OCI-LY3 (cell line): ENCODE data around the gene NAT10.

Experiments
- H2AFZ ChIP-seq: fragments of 200-600, 300-600 bp; shearing (Covaris generic); 2 replicates; pipeline ENCODE4 v1.6.0; 2014; ENCODE audit warnings: antibody characterized with exemption, low read depth, low read length
- H3K27ac ChIP-seq: fragments of 200-600, 300-600 bp; sonication (generic); 2 replicates; pipeline ENCODE4 v1.5.1; 2014; ENCODE audit warnings: mild to moderate bottlenecking, low read length, moderate library complexity, mixed read lengths
- H3K27me3 ChIP-seq: fragments of 200-600, 300-600 bp; sonication (generic); 2 replicates; pipeline ENCODE4 v1.6.1; 2014; ENCODE audit warnings: low read depth, low read length, mixed read lengths
- H3K36me3 ChIP-seq: fragments of 200-600, 300-600 bp; sonication (generic); replicated peaks from 2 replicates; pipeline ENCODE3; 2014; ENCODE audit warnings: low read depth, low read length, mixed read lengths
- H3K4me1 ChIP-seq: fragments of 300-600, 200-600 bp; sonication (generic); 2 replicates; pipeline ENCODE4 v1.6.1; 2014; ENCODE audit warnings: low read length, mixed read lengths
- H3K4me2 ChIP-seq: fragments of 200-600, 300-600 bp; sonication (generic); 2 replicates; pipeline ENCODE4 v1.6.1; 2014; ENCODE audit warnings: low read length, mixed read lengths
- H3K4me3 ChIP-seq: fragments of 300-600, 200-600 bp; sonication (generic); 2 replicates; pipeline ENCODE4 v1.5.1; 2014; ENCODE audit warnings: antibody characterized with exemption, mild to moderate bottlenecking, low read length, moderate library complexity
- H3K79me2 ChIP-seq: fragments of 300-600, 200-600 bp; shearing (Covaris generic); 2 replicates; pipeline ENCODE4 v1.6.1; 2014; ENCODE audit warnings: mild to moderate bottlenecking, low read length, mixed read lengths
- H3K9ac ChIP-seq: fragments of 300-600, 200-600 bp; shearing (Covaris generic); 2 replicates; pipeline ENCODE4 v1.6.0; 2014; ENCODE audit warnings: mild to moderate bottlenecking, low read length, moderate library complexity
- H3K9me3 ChIP-seq: fragments of 200-600, 300-600 bp; shearing (Covaris generic); 2 replicates; pipeline ENCODE4 v1.6.1; 2014; ENCODE audit warnings: low read length, mixed read lengths; ENCODE audit not compliant: insufficient read depth
- H4K20me1 ChIP-seq: fragments of 200-600, 300-600 bp; sonication (generic); 2 replicates; pipeline ENCODE4 v1.6.1; 2016; ENCODE audit warnings: low read length, mixed read lengths; ENCODE audit not compliant: insufficient read depth
- CTCF ChIP-seq: fragments of 200-600, 300-600 bp; sonication (generic); IDR thresholded peaks from 2 replicates; pipeline ENCODE4 v1.5.1; 2014; ENCODE audit warnings: antibody characterized with exemption, low read length, low read depth
- EZH2phosphoT487 ChIP-seq: fragments of 200-600 bp; shearing (Covaris generic); IDR thresholded peaks from 2 replicates; pipeline ENCODE4 v1.6.1; 2018; ENCODE audit warnings: antibody characterized with exemption, mixed run types, low read depth

The NAT10 gene

GRCh38 chr11:34175284-34176019, 70.0 kb downstream of the NAT10 start:
- H3K36me3 ChIP-seq: no peaks in the 10 kb centered on the region
- TF ChIP-seq EZH2phosphoT487 (no peak), CTCF (no peak)
- peak overlapping the region; percentile 93 for H3K4me2 ChIP-seq
- H3K9me3 ChIP-seq: no peaks in the 10 kb centered on the region
- no peaks in the 10 kb centered on the region for H3K79me2 ChIP-seq
- H2AFZ ChIP-seq: no peak overlapping the region
- no peak overlapping the region; the same call in 1 of the 2 replicates for H3K9ac ChIP-seq
- H3K4me1 ChIP-seq: peaks cover 31% of the 10 kb centered on the region
- no peak overlapping the region for H3K27ac ChIP-seq
- H4K20me1 ChIP-seq: no peaks in the 10 kb centered on the region
- peak overlapping the region; percentile 8; the same call in 1 of the 2 replicates for H3K4me3 ChIP-seq
- no peaks in the 10 kb centered on the region for H3K27me3 ChIP-seq

- peaks cover 41% of the 10 kb centered on the region for H3K4me1 ChIP-seq
Measured at GRCh38 chr11:34176751-34177209, 71.4 kb downstream of the NAT10 start.

GRCh38 chr11:34178209-34178821, 72.9 kb downstream of the NAT10 start:
- H2AFZ ChIP-seq: no peak overlapping the region
- no peaks in the 10 kb centered on the region for H4K20me1 ChIP-seq
- no peak overlapping the region for H3K9ac ChIP-seq
- no peaks in the 10 kb centered on the region for H3K27me3 ChIP-seq
- H3K27ac ChIP-seq: no peak overlapping the region
- no peak overlapping the region for H3K4me3 ChIP-seq
- H3K4me2 ChIP-seq: no peak overlapping the region
- TF ChIP-seq EZH2phosphoT487 (no peak), CTCF (no peak)
- peaks cover 56% of the 10 kb centered on the region for H3K4me1 ChIP-seq
- H3K79me2 ChIP-seq: peaks cover 6% of the 10 kb centered on the region; the same call in 1 of the 2 replicates
- H3K36me3 ChIP-seq: peaks cover 4% of the 10 kb centered on the region
- no peaks in the 10 kb centered on the region for H3K9me3 ChIP-seq

More at GRCh38 chr11:34176751-34177209, 71.4 kb downstream of the NAT10 start:
- Histone ChIP-seq H3K27ac (no peak overlapping the region), H3K27me3 (no peaks in the 10 kb centered on the region), H4K20me1 (no peaks in the 10 kb centered on the region), H3K9ac (no peak overlapping the region), H3K4me2 (no peak overlapping the region), H3K79me2 (peaks cover 3% of the 10 kb centered on the region; the same call in 1 of the 2 replicates), H2AFZ (no peak overlapping the region), H3K36me3 (peaks cover under 1% of the 10 kb centered on the region), H3K4me3 (no peak overlapping the region), H3K9me3 (no peaks in the 10 kb centered on the region)
- TF ChIP-seq EZH2phosphoT487: no peak
- TF ChIP-seq CTCF: no peak

- no peak overlapping the region for H3K4me3 ChIP-seq
- H4K20me1 ChIP-seq: no peaks in the 10 kb centered on the region
- H2AFZ ChIP-seq: no peak overlapping the region
- TF ChIP-seq CTCF (no peak), EZH2phosphoT487 (no peak)
- no peak overlapping the region for H3K27ac ChIP-seq
- peaks cover 6% of the 10 kb centered on the region; the same call in 1 of the 2 replicates for H3K79me2 ChIP-seq
- no peaks in the 10 kb centered on the region for H3K9me3 ChIP-seq
- H3K36me3 ChIP-seq: peaks cover 7% of the 10 kb centered on the region
- H3K4me2 ChIP-seq: no peak overlapping the region
- H3K4me1 ChIP-seq: peaks cover 53% of the 10 kb centered on the region
- H3K9ac ChIP-seq: no peak overlapping the region
- H3K27me3 ChIP-seq: no peaks in the 10 kb centered on the region
Measured at GRCh38 chr11:34179026-34179675, 73.7 kb downstream of the NAT10 start.
